ENCODE measurements around the gene RNFT2.

RNFT2 gene

GRCh38 chr12:116896411-116896924, 158.4 kb downstream of the RNFT2 start:
- in situ Hi-C loops (cut with MboI; ENCODE audit: low sequenced_read_pairs): no loop called here

DNA sequence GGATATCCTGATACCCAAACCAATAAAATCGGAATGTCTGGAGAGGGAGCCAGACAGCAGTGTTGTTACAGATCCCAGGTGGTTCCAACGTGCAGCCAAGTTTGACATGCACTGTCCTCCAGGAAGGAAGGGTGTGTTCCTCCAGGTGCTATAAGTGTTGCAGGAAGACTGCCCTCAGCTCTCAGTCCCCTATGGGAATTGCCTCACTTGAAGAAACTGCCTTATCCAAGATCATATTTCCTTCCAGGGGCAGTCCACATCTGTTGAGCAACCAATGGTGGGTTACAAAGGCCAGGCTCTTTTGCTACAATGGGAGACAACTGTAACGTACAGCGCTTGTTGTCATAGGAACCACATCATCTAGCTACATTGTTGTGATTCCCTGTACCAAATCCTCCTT, 159.4 kb downstream of the RNFT2 start:
- in situ Hi-C loops (cut with MboI; ENCODE audit: low sequenced_read_pairs): no loop called here

DNA sequence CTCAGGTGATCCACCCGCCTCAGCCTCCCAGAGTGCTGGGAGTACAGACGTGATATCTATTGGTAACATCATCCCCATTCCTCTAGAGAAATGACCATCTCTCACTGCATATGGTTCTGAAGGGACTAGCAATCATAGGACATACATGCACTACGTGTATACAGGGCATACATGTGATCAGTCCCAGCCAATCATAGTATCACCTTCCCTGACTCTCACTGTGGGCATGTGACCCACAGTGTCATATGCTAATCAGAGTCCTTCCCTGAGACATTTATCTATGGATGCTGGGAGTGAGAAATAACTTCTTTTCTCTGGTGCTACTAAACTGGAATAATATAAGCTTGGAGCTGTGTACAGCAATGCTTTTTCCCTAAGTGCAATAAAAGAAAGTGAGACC, 160.6 kb downstream of the RNFT2 start:
- in situ Hi-C loops (cut with MboI; ENCODE audit: low sequenced_read_pairs): no loop called here

- in situ Hi-C loops (cut with MboI; ENCODE audit: low sequenced_read_pairs): no loop called here
These were observed 163.5 kb downstream of the RNFT2 start for GRCh38 chr12:116901612-116902011.
